ENCODE data around the gene RABIF.
"Not testable (repeated sequence)": the region's sequence is repeated elsewhere in the genome, so short reads cannot be mapped to it uniquely, and the experiment has no call there.

RABIF gene

GRCh38 chr1:202829223-202829622 is 59.7 kb downstream of the RABIF start:
- not testable (repeated sequence) for DNase-seq
